Aorta (tissue), 5 donors: ENCODE data around the gene STK10. TPM values are rescaled to one million over a fixed set of nuclear protein-coding genes. Genes with fewer than 3 reads are reported as not detected.

ENCODE experiments used
- ATAC-seq: fragments of 200-7000 bp; cut with Tn5 transposase; one replicate; pipeline ENCODE4 v1.9.1; 2022; ENCODE audit warnings: moderate library complexity; ENCODE audit not compliant: low FRiP score
- DNase-seq, 2 donors: peaks; one replicate each; pipeline ENCODE4 v3.0.0-alpha.2; 2020
- H3K27ac ChIP-seq, 2 donors: one replicate each; pipeline ENCODE4 v1.5.1; 2013; ENCODE audit warnings: low read length in 2 of 2, mild to moderate bottlenecking in 2 of 2, moderate library complexity in 2 of 2, control low read depth in 1 of 2, inconsistent platforms in 1 of 2, low read depth in 1 of 2
- H3K27me3 ChIP-seq, 2 donors: one replicate each; pipeline ENCODE4 v1.6.1; 2013; ENCODE audit warnings: control low read depth in 1 of 2, low read length in 1 of 2, mild to moderate bottlenecking in 1 of 2, moderate library complexity in 1 of 2; ENCODE audit not compliant: insufficient read depth in 2 of 2, control insufficient read depth in 1 of 2
- H3K36me3 ChIP-seq, 2 donors: one replicate each; pipeline ENCODE4 v1.6.1; 2013; ENCODE audit warnings: control low read depth in 1 of 2, low read length in 1 of 2, mild to moderate bottlenecking in 1 of 2; ENCODE audit not compliant: insufficient read depth in 2 of 2, control insufficient read depth in 1 of 2
- H3K4me1 ChIP-seq, 2 donors: one replicate each; pipeline ENCODE4 v1.6.1; 2013; ENCODE audit warnings: low read length in 2 of 2, control low read depth in 1 of 2, mild to moderate bottlenecking in 1 of 2, moderate library complexity in 1 of 2; ENCODE audit not compliant: insufficient read depth in 2 of 2, control insufficient read depth in 1 of 2
- H3K4me3 ChIP-seq, 2 donors: one replicate each; pipeline ENCODE4 v1.5.1; 2013; ENCODE audit warnings: low read length in 2 of 2, control low read depth in 1 of 2, mild to moderate bottlenecking in 1 of 2
- H3K9me3 ChIP-seq: one replicate; pipeline ENCODE4 v1.6.1; 2013; ENCODE audit warnings: mild to moderate bottlenecking, low read length; ENCODE audit not compliant: control insufficient read depth
- WGBS, 2 donors: extraction: QIAGEN DNeasy Blood & Tissue Kit; methylation state at CpG; one replicate each; pipeline ENCODE4 v1.1.7; 2013; 5-methylcytosine and 5-hydroxymethylcytosine counted together
- intact Hi-C, 2 donors: fragments of 100-400 bp; cut with DNase I; formaldehyde crosslinking; loops; one replicate each; pipeline versions ENCODE4 v1.14.2 to v1.15.0; 2022
- long read RNA-seq, 2 donors: library from polyadenylated mRNA; unstranded; transcript quantifications; one replicate each; pipeline ENCODE4 v2.0.0, GENCODE V29; 2020 to 2021
- polyA plus RNA-seq, 2 donors: library from polyadenylated mRNA; stranded (reverse); fragments of 200-250 nt; gene quantifications; one replicate each; pipeline ENCODE4 v1.2.3, GENCODE V29; 2013
- total RNA-seq, 2 donors: library from RNA; stranded (reverse); fragmentation: NEBNext Ultra II Directional; extraction: Animal tissue kit (Norgen Biotek cat#: 25700); gene quantifications; one replicate each; pipeline ENCODE4 v1.2.1, GENCODE V29; 2021
- donor health status: healthy with polysubstance abuse.
- donor health status: Bipolar disorder and iron deficiency.
- donor health status: DM: no; HTN: no; CAD: no.
- donor health status: DM: no; HTN: no; CAD: no.
- donor health status: DM: yes; HTN: yes; CAD: no.

Gene STK10
- 10 to 100 TPM; 32.5 to 67.7 TPM for total RNA-seq
- polyA plus RNA-seq = 1 to 10 TPM; 4.1 to 5.1 TPM
- long read RNA-seq, donor 1, partial matches to known transcripts = 10 of 18 reads
- long read RNA-seq, donor 1, other reads (novel, unspliced or antisense) = 8 of 18 reads
- long read RNA-seq, donor 2, full-length matches to known transcripts = 10 of 22 reads
- long read RNA-seq, donor 2, partial matches to known transcripts = 7 of 22 reads
- long read RNA-seq, donor 2, other reads (novel, unspliced or antisense) = 5 of 22 reads

GRCh38 chr5:172188033-172188892, at the start of gene STK10:
Gene STK10 (minus strand): TSS chr5:172188224. CDS start chr5:172188042, 182 bp downstream.
- intact Hi-C loops = loop anchor here (2.0 to 10.0 kb wide), 5 partner anchors 81 to 773 kb away; partner anchors contain the start of genes FGF18 (in 1 of the 2) and UBTD2 (in 1 of the 2)
- 0% methylated on average over 60 to 102 of the region's 102 CpGs for WGBS, 2 donors
- peak; percentile 97 for ATAC-seq

GRCh38 chr5:172235827-172236736, 48.1 kb upstream of the STK10 start:
- DNase-seq (no peak), ATAC-seq (no peak)
- Histone ChIP-seq H3K27me3 (no peaks in the 10 kb centered on the region), H3K36me3 (peaks cover 4% of the 10 kb centered on the region in 2 donors), H3K9me3 (no peaks in the 10 kb centered on the region), H3K4me3 (no peak overlapping the region), H3K4me1 (no peaks in the 10 kb centered on the region), H3K27ac (no peak overlapping the region)
- intact Hi-C loops = no loop called here
- 89 to 91% methylated on average over 3 of the region's 3 CpGs for WGBS, 2 donors

More at GRCh38 chr5:172188033-172188892, at the start of gene STK10:
- peak; percentile 97 to 98 for DNase-seq
- Histone ChIP-seq H3K4me1 (no peaks in the 10 kb centered on the region), H3K27me3 (no peaks in the 10 kb centered on the region), H3K36me3 (no peaks in the 10 kb centered on the region), H3K4me3 (peak within 1 kb of the TSS; percentile 43 to 64), H3K9me3 (no peaks in the 10 kb centered on the region), H3K27ac (peak within 1 kb of the TSS in 1 of 2 donors; percentile 14)

GRCh38 chr5:172235132-172235780, 47.2 kb upstream of the STK10 start:
- intact Hi-C loops = no loop called here
- H3K27ac ChIP-seq = no peak overlapping the region
- 68 to 73% methylated on average over 4 of the region's 4 CpGs for WGBS, 2 donors
- no peak for DNase-seq
- no peaks in the 10 kb centered on the region for H3K27me3 ChIP-seq
- H3K4me3 ChIP-seq = no peak overlapping the region
- no peak for ATAC-seq
- no peaks in the 10 kb centered on the region for H3K4me1 ChIP-seq
- no peaks in the 10 kb centered on the region for H3K9me3 ChIP-seq
- H3K36me3 ChIP-seq = peaks cover 4% of the 10 kb centered on the region in 2 donors

- H3K36me3 ChIP-seq = peaks cover 4% of the 10 kb centered on the region in 2 donors
- no peaks in the 10 kb centered on the region for H3K27me3 ChIP-seq
- no peaks in the 10 kb centered on the region for H3K9me3 ChIP-seq
- DNase-seq = no peak
- no peaks in the 10 kb centered on the region for H3K4me1 ChIP-seq
- WGBS, 2 donors = 95 to 97% methylated on average over 4 of the region's 4 CpGs
- intact Hi-C loops = no loop called here
- no peak for ATAC-seq
- no peak overlapping the region for H3K27ac ChIP-seq
- H3K4me3 ChIP-seq = no peak overlapping the region
These were observed 46.0 kb upstream of the STK10 start for GRCh38 chr5:172234031-172234430.

GRCh38 chr5:172229904-172230303, 41.9 kb upstream of the STK10 start:
- DNase-seq (no peak), ATAC-seq (no peak)
- Histone ChIP-seq H3K27ac (no peak overlapping the region), H3K4me1 (no peaks in the 10 kb centered on the region), H3K9me3 (no peaks in the 10 kb centered on the region), H3K36me3 (peaks cover 4 to 6% of the 10 kb centered on the region in 2 donors), H3K27me3 (no peaks in the 10 kb centered on the region), H3K4me3 (no peak overlapping the region)
- 93 to 97% methylated on average over 1 of the region's 1 CpG for WGBS, 2 donors
- intact Hi-C loops = no loop called here

- no peak for ATAC-seq
These were observed 37.0 kb upstream of the STK10 start for GRCh38 chr5:172224996-172225395.

GRCh38 chr5:172223901-172224873, 36.2 kb upstream of the STK10 start:
- DNase-seq = no peak
- ATAC-seq = no peak
- 89 to 92% methylated on average over 10 of the region's 10 CpGs for WGBS, 2 donors
- H3K4me3 ChIP-seq = no peak overlapping the region
- H3K4me1 ChIP-seq = no peaks in the 10 kb centered on the region
- no peaks in the 10 kb centered on the region for H3K9me3 ChIP-seq
- H3K27ac ChIP-seq = no peak overlapping the region
- no peaks in the 10 kb centered on the region for H3K27me3 ChIP-seq
- peaks cover 4 to 7% of the 10 kb centered on the region in 2 donors for H3K36me3 ChIP-seq
- intact Hi-C loops = no loop called here

More at GRCh38 chr5:172224996-172225395, 37.0 kb upstream of the STK10 start:
- no peak overlapping the region for H3K4me3 ChIP-seq
- H3K27me3 ChIP-seq = no peaks in the 10 kb centered on the region
- no peak for DNase-seq
- intact Hi-C loops = no loop called here
- no peaks in the 10 kb centered on the region for H3K4me1 ChIP-seq
- WGBS, 2 donors = 80 to 90% methylated on average over 1 of the region's 1 CpG
- no peak overlapping the region for H3K27ac ChIP-seq
- H3K36me3 ChIP-seq = peaks cover 4 to 5% of the 10 kb centered on the region in 2 donors
- H3K9me3 ChIP-seq = no peaks in the 10 kb centered on the region
